Heart right ventricle (tissue), 16 donors: ENCODE measurements around the gene MPHOSPH10. TPM values are rescaled to one million over a fixed set of nuclear protein-coding genes. Genes with fewer than 3 reads are reported as not detected.
A peak's percentile ranks its signal among the peaks of the same experiment; 100 is the strongest.

ENCODE experiments used
- ATAC-seq, 8 donors: fragments of 200-7000 bp; cut with Tn5 transposase; one replicate each; pipeline ENCODE4 v1.9.1; 2020; ENCODE audit warnings: mild to moderate bottlenecking in 8 of 8, moderate library complexity in 8 of 8, moderate number of reproducible peaks in 1 of 8
- DNase-seq, 2 donors: peaks; one replicate each; pipeline ENCODE4 v3.0.0-alpha.2; 2020
- H3K27ac ChIP-seq, 10 donors: fragments of 200-600 bp; sonication (generic) in 2 of 10; one replicate each; pipeline versions ENCODE4 v1.5.0 to v1.8.0; 2020 to 2022; ENCODE audit warnings: mild to moderate bottlenecking in 3 of 10
- H3K27me3 ChIP-seq, 7 donors: fragments of 200-600 bp; one replicate each; pipeline ENCODE4 v1.8.0; 2021 to 2022; ENCODE audit warnings: mild to moderate bottlenecking in 2 of 7
- H3K36me3 ChIP-seq, 9 donors: fragments of 200-600 bp; sonication (generic) in 1 of 9; one replicate each; pipeline versions ENCODE4 v1.5.0 to v1.8.0; 2020 to 2022; ENCODE audit warnings: mild to moderate bottlenecking in 2 of 9
- H3K4me1 ChIP-seq, 9 donors: fragments of 200-600 bp; sonication (generic) in 1 of 9; one replicate each; pipeline versions ENCODE4 v1.5.0 to v1.8.0; 2020 to 2022; ENCODE audit warnings: mild to moderate bottlenecking in 4 of 9
- H3K4me3 ChIP-seq, 10 donors: fragments of 200-600 bp; sonication (generic) in 2 of 10; one replicate each; pipeline versions ENCODE4 v1.5.0 to v1.8.0; 2020 to 2022; ENCODE audit warnings: mild to moderate bottlenecking in 7 of 10, moderate library complexity in 2 of 10
- H3K9me3 ChIP-seq, 11 donors: fragments of 200-600 bp in 10 of 11; sonication (generic) in 2 of 11; one replicate each; pipeline versions ENCODE4 v1.5.0 to v1.8.0; 2013 to 2022; ENCODE audit warnings: mild to moderate bottlenecking in 2 of 11, control low read depth in 1 of 11, moderate library complexity in 1 of 11
- WGBS, 2 donors: extraction: QIAGEN DNeasy Blood & Tissue Kit; methylation state at CpG; one replicate each; pipeline ENCODE4 v1.1.7; 2013; ENCODE audit warnings: inconsistent platforms in 1 of 2; 5-methylcytosine and 5-hydroxymethylcytosine counted together
- intact Hi-C, 10 donors: fragments of 100-400 bp; cut with DNase I; formaldehyde crosslinking; loops; one replicate each; pipeline versions ENCODE4 v1.11.1 to v1.14.2; 2022
- polyA plus RNA-seq, 2 donors: library from polyadenylated mRNA; stranded (reverse); fragments of 200-250 nt; gene quantifications; one replicate each; pipeline ENCODE4 v1.2.3, GENCODE V29; 2013
- total RNA-seq, 10 donors: library from RNA; stranded (reverse); fragmentation: NEBNext Ultra II Directional in 3 of 10; extraction: Animal tissue kit (Norgen Biotek cat#: 25700) in 3 of 10; gene quantifications; one replicate each; pipeline versions ENCODE4 v1.2.1 to v1.2.4, GENCODE V29; 2021 to 2023
- TF ChIP-seq, protein P1 (sequence below), 9 donors: fragments of 200-600 bp; sonication (generic) in 2 of 9; IDR thresholded peaks; one replicate each; pipeline versions ENCODE4 v1.5.0 to v1.8.0; 2021 to 2022; ENCODE audit warnings: antibody characterized with exemption in 9 of 9, mild to moderate bottlenecking in 5 of 9, moderate library complexity in 1 of 9
- donor health status: Arrhythmogenic right ventricular cardiomyopathy.
- donor health status: ischemic (EF 13 %, LVEDD 7.1; RV severe dilation, severe dysfunction).
- donor health status: healthy with polysubstance abuse.
- donor health status: DM: no; HTN: yes; CAD: no.
- donor health status: DM: no; HTN: no; CAD: no.
- donor health status: ischemic (EF 25% LVEDD 6.9; RV normal size, moderate dysfunction).
- donor health status: ischemic (EF 25% LVEDD 5.7; RV mildly dilated, moderate dysfunction).
- donor health status: healthy.
- donor health status: DM: yes; HTN: yes; CAD: no.
- donor health status: Ischemic cardiomyopathy.
- donor health status: ischemic (EF 35%, LVEDD 5.7; RV mildly dilated, moderate dysfunction).
- donor health status: nonischemic (EF 11% LVEDD 7.7; RV severe dilation, severe dysfunction).
- donor health status: DM: yes; HTN: yes; CAD: no.
- donor health status: PGD.
- donor health status: ischemic (EF 29% LVEDD 5.4; RV normal size, mild dysfunction).
- donor health status: nonischemic (EF 23%, LVEDD 6.1; RV moderate dilation, normal function).

Gene MPHOSPH10
- total and polyA plus RNA-seq, 12 donors, result 18.5 to 39.4 (median 22.9) TPM

DNA sequence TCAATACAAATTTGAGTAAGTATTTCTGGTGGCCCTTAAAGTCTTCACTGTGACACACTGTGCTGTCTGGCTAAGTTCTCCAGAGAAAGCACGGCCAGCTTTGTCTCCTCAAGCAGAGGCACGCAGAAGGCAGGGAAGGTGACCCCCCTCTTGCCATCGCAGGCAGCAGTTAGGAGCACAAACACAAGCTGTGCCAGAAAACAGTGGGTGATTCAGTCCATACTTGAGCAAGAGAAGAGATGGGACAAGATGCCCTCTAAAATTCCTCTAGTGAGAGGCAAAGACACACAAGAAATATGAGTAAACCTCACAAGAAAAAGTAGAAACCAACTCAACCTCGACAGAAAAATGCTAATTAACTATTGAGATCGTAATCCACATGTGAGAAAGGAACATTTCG lies 10.2 kb upstream of the MPHOSPH10 start:
- Histone ChIP-seq H3K4me1 (peaks cover 0 to 9% (median 0%) of the 10 kb centered on the region in 9 donors), H3K36me3 (peaks cover 0 to 90% (median 31%) of the 10 kb centered on the region in 9 donors), H3K27me3 (no peaks in the 10 kb centered on the region), H3K9me3 (no peaks in the 10 kb centered on the region), H3K4me3 (no peak overlapping the region), H3K27ac (peak overlapping the region in 4 of 10 donors; percentile 15 to 49 (median 28))
- WGBS, 2 donors, result 72 to 76% methylated on average over 6 of the region's 6 CpGs
- DNase-seq (peak in 1 of 2 donors; percentile 19), ATAC-seq (peak in 4 of 8 donors; percentile 22 to 86 (median 75))
- TF ChIP-seq, protein P1, sequence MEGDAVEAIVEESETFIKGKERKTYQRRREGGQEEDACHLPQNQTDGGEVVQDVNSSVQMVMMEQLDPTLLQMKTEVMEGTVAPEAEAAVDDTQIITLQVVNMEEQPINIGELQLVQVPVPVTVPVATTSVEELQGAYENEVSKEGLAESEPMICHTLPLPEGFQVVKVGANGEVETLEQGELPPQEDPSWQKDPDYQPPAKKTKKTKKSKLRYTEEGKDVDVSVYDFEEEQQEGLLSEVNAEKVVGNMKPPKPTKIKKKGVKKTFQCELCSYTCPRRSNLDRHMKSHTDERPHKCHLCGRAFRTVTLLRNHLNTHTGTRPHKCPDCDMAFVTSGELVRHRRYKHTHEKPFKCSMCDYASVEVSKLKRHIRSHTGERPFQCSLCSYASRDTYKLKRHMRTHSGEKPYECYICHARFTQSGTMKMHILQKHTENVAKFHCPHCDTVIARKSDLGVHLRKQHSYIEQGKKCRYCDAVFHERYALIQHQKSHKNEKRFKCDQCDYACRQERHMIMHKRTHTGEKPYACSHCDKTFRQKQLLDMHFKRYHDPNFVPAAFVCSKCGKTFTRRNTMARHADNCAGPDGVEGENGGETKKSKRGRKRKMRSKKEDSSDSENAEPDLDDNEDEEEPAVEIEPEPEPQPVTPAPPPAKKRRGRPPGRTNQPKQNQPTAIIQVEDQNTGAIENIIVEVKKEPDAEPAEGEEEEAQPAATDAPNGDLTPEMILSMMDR (IDR thresholded peaks at IDR 0.05), result no peak
- intact Hi-C loops, result no loop called here

GRCh38 chr2:71121479-71121878 lies 9.0 kb upstream of the MPHOSPH10 start:
- TF ChIP-seq, protein P1 (IDR thresholded peaks at IDR 0.05), result no peak
- DNase-seq (no peak), ATAC-seq (no peak)
- Histone ChIP-seq H3K27ac (no peak overlapping the region), H3K27me3 (no peaks in the 10 kb centered on the region), H3K9me3 (no peaks in the 10 kb centered on the region), H3K4me3 (no peak overlapping the region), H3K36me3 (peaks cover 0 to 77% (median 21%) of the 10 kb centered on the region in 9 donors), H3K4me1 (peaks cover 0 to 10% (median 0%) of the 10 kb centered on the region in 9 donors)
- intact Hi-C loops, result no loop called here
- 98 to 100% methylated on average over 1 of the region's 1 CpG for WGBS, 2 donors

- intact Hi-C loops, result no loop called here
- Histone ChIP-seq H3K27me3 (no peaks in the 10 kb centered on the region), H3K4me1 (peaks cover 0 to 22% (median 8%) of the 10 kb centered on the region in 9 donors), H3K4me3 (no peak overlapping the region), H3K36me3 (peaks cover 0 to 71% (median 17%) of the 10 kb centered on the region in 9 donors), H3K27ac (no peak overlapping the region), H3K9me3 (no peaks in the 10 kb centered on the region)
- no peak for DNase-seq
- TF ChIP-seq, protein P1 (IDR thresholded peaks at IDR 0.05), result no peak
- no peak for ATAC-seq
- WGBS, 2 donors, result 94 to 96% methylated on average over 7 of the region's 7 CpGs
Measured at GRCh38 chr2:71122387-71123298, 7.8 kb upstream of the MPHOSPH10 start.

DNA sequence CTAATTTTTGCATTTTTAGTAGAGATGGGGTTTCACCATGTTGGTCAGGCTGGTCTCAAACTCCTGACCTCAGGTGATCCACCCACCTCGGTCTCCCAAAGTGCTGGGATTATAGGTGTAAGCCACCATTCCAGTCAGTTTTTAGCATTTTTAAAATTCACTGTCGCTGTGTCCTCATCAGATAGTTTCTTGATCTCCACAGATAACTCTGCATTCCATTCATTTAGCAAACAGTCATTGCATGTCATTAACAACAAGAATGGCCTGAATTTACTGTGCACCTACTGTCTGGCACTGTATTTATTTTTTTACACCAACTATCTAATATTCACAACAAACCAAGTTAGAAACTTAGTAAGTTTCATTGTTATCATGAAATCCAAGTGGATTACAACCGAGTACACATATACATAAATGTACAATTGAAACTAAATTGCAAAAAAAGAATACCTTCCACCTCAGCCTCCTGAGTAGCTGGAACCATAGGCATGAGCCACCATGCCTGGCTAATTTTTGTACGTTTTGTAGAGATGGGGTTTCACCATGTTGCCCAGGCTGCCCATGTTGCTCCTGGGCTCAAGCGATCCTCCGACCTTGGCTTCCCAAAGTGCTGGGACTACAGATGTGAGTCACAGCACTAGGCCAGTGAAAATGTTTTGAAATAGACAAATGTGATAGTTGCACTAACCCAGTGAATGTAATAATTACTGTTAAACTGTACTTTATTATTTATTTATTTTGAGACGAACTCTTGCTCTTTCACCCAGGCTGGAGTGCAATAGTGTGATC lies 4.7 kb upstream of the MPHOSPH10 start:
- intact Hi-C loops, result no loop called here

More for the DNA sequence above, 4.7 kb upstream of the MPHOSPH10 start:
- ATAC-seq (no peak), DNase-seq (no peak)
- H3K27ac ChIP-seq, result no peak overlapping the region
- peaks cover 3 to 30% (median 22%) of the 10 kb centered on the region in 9 donors for H3K4me1 ChIP-seq
- no peaks in the 10 kb centered on the region for H3K27me3 ChIP-seq
- 92 to 94% methylated on average over 7 of the region's 7 CpGs for WGBS, 2 donors
- H3K4me3 ChIP-seq, result no peak overlapping the region
- peaks cover 0 to 41% (median 17%) of the 10 kb centered on the region in 9 donors for H3K36me3 ChIP-seq
- H3K9me3 ChIP-seq, result no peaks in the 10 kb centered on the region
- TF ChIP-seq, protein P1 (IDR thresholded peaks at IDR 0.05), result no peak
